Mucosa of gallbladder (tissue), 1 donor: Measurements from ENCODE around the gene DIABLO. TPM values are rescaled to one million over a fixed set of nuclear protein-coding genes. Genes with fewer than 3 reads are reported as not detected.
"Not testable (repeated sequence)": the region's sequence is repeated elsewhere in the genome, so short reads cannot be mapped to it uniquely, and the experiment has no call there.

ENCODE experiments used
- DNase-seq: peaks from one replicate; pipeline ENCODE4 v3.0.0-alpha.2; 2020; ENCODE audit warnings: low spot score
- total RNA-seq: library from RNA; stranded (reverse); gene quantifications from one replicate; pipeline ENCODE4 v1.2.1, GENCODE V29; 2021
- donor health status: DM: no; HTN: no; CAD: no.

DIABLO gene
- 48.1 TPM for total RNA-seq

GRCh38 chr12:122225683-122226365 is at the start of gene DIABLO:
Gene DIABLO (minus strand): TSS chr12:122226052. CDS start chr12:122226014, 38 bp downstream.
- DNase-seq, result peak; percentile 100

- DNase-seq, result no peak
Measured at GRCh38 chr12:122275459-122275858, 49.6 kb upstream of the DIABLO start.

- peak; percentile 98 for DNase-seq
Measured at GRCh38 chr12:122266230-122266901, 40.5 kb upstream of the DIABLO start, which contains the start of gene VPS33A. Gene VPS33A (minus strand): TSS chr12:122266494. CDS start chr12:122266408, 86 bp downstream.

- DNase-seq, result no peak
Measured at GRCh38 chr12:122265886-122266229, 40.0 kb upstream of the DIABLO start.

- DNase-seq, result no peak
Measured at GRCh38 chr12:122265476-122265875, 39.6 kb upstream of the DIABLO start.

- DNase-seq, result not testable (repeated sequence)
Measured at GRCh38 chr12:122260735-122261134, 34.9 kb upstream of the DIABLO start.

GRCh38 chr12:122258939-122259338 is 33.1 kb upstream of the DIABLO start:
- not testable (repeated sequence) for DNase-seq

GRCh38 chr12:122258462-122258861 is 32.6 kb upstream of the DIABLO start:
- not testable (repeated sequence) for DNase-seq

GRCh38 chr12:122250536-122250935 is 24.7 kb upstream of the DIABLO start:
- no peak for DNase-seq

- no peak for DNase-seq
Measured at GRCh38 chr12:122250047-122250446, 24.2 kb upstream of the DIABLO start.

- DNase-seq, result no peak
Measured at GRCh38 chr12:122245553-122245952, 19.7 kb upstream of the DIABLO start.

GRCh38 chr12:122244565-122245371 is 18.9 kb upstream of the DIABLO start:
- no peak for DNase-seq

- DNase-seq, result no peak
Measured at GRCh38 chr12:122243965-122244364, 18.1 kb upstream of the DIABLO start.

GRCh38 chr12:122238861-122239260 is 13.0 kb upstream of the DIABLO start:
- no peak for DNase-seq

GRCh38 chr12:122235741-122236140 is 9.9 kb upstream of the DIABLO start:
- DNase-seq, result no peak

- DNase-seq, result no peak
Measured at GRCh38 chr12:122232691-122233090, 6.8 kb upstream of the DIABLO start.

GRCh38 chr12:122230798-122231197 is 4.9 kb upstream of the DIABLO start:
- DNase-seq, result no peak

GRCh38 chr12:122228092-122228491 is 2.2 kb upstream of the DIABLO start:
- no peak for DNase-seq

- no peak for DNase-seq
Measured at GRCh38 chr12:122227341-122227740, 1.5 kb upstream of the DIABLO start.

GRCh38 chr12:122226366-122227125 is 694 bp upstream of the DIABLO start:
- no peak for DNase-seq

GRCh38 chr12:122216445-122216844 is 9.4 kb downstream of the DIABLO start:
- no peak for DNase-seq

- no peak for DNase-seq
Measured at GRCh38 chr12:122215771-122216170, 10.1 kb downstream of the DIABLO start.
